OCI-LY1 (cell line): ENCODE results near the gene MYBPC3.

Experiments
- H2AFZ ChIP-seq: fragments of 200-600 bp; sonication (generic), shearing (Covaris generic); 2 replicates; pipeline ENCODE4 v1.6.0; 2014; ENCODE audit warnings: antibody characterized with exemption, mild to moderate bottlenecking, low read length
- H3F3A ChIP-seq: fragments of 200-600 bp; sonication (generic), shearing (Covaris generic); 2 replicates; pipeline ENCODE4 v1.6.0; 2014; ENCODE audit warnings: mild to moderate bottlenecking, antibody characterized with exemption, low read length, moderate library complexity; ENCODE audit not compliant: insufficient read depth
- H3K27ac ChIP-seq: fragments of 200-600 bp; sonication (generic); 2 replicates; pipeline ENCODE4 v1.5.1; 2014; ENCODE audit warnings: low read length, mixed run types, mild to moderate bottlenecking, low read depth; ENCODE audit not compliant: poor library complexity, severe bottlenecking
- H3K27me3 ChIP-seq: fragments of 200-600 bp; sonication (generic); 2 replicates; pipeline ENCODE4 v1.6.0; 2014; ENCODE audit warnings: antibody characterized with exemption, mild to moderate bottlenecking, low read length, moderate library complexity; ENCODE audit not compliant: insufficient read depth
- H3K36me3 ChIP-seq: fragments of 200-600 bp; sonication (generic); 2 replicates; pipeline ENCODE4 v1.6.1; 2014; ENCODE audit warnings: mild to moderate bottlenecking, antibody characterized with exemption, low read length, moderate library complexity, mixed read lengths; ENCODE audit not compliant: insufficient read depth
- H3K4me1 ChIP-seq: fragments of 200-600 bp; sonication (generic); 2 replicates; pipeline ENCODE4 v1.5.1; 2014; ENCODE audit warnings: mild to moderate bottlenecking, low read length, moderate library complexity; ENCODE audit not compliant: insufficient read depth, severe bottlenecking
- H3K4me2 ChIP-seq: fragments of 200-600 bp; sonication (generic), shearing (Covaris generic); 2 replicates; pipeline ENCODE4 v1.6.1; 2014; ENCODE audit warnings: low read length
- H3K4me3 ChIP-seq: fragments of 200-600 bp; sonication (generic); 2 replicates; pipeline ENCODE4 v1.5.1; 2014; ENCODE audit warnings: low read length, low read depth, mild to moderate bottlenecking, mixed read lengths; ENCODE audit not compliant: poor library complexity, severe bottlenecking
- H3K79me2 ChIP-seq: fragments of 200-600 bp; shearing (Covaris generic); 2 replicates; pipeline ENCODE4 v1.6.1; 2016; ENCODE audit warnings: mixed run types, low read length, mixed read lengths; ENCODE audit not compliant: insufficient read depth
- H3K9ac ChIP-seq: fragments of 200-600 bp; sonication (generic), shearing (Covaris generic); 2 replicates; pipeline ENCODE4 v1.6.1; 2014; ENCODE audit warnings: mild to moderate bottlenecking, low read length, mixed read lengths
- H3K9me2 ChIP-seq: fragments of 200-600 bp; sonication (generic), shearing (Covaris generic); 2 replicates; pipeline ENCODE4 v1.6.1; 2014; ENCODE audit warnings: low read depth, mild to moderate bottlenecking, low read length, mixed read lengths
- H3K9me3 ChIP-seq: fragments of 200-600 bp; shearing (Covaris generic); 2 replicates; pipeline ENCODE4 v1.6.1; 2014; ENCODE audit warnings: low read length, mixed read lengths
- H4K20me1 ChIP-seq: fragments of 200-600 bp; sonication (generic), shearing (Covaris generic); 2 replicates; pipeline ENCODE4 v1.6.0; 2016; ENCODE audit warnings: mild to moderate bottlenecking, low read length; ENCODE audit not compliant: insufficient read depth
- EZH2 ChIP-seq: fragments of 200-600 bp; sonication (generic), shearing (Covaris generic); IDR thresholded peaks from 2 replicates; pipeline ENCODE4 v1.8.0; 2017; ENCODE audit warnings: borderline replicate concordance, mixed run types, mild to moderate bottlenecking, antibody characterized with exemption, low read length, moderate library complexity, mixed read lengths
- TF ChIP-seq, protein P1 (sequence below): fragments of 200-600 bp; sonication (generic), shearing (Covaris generic); IDR thresholded peaks from 2 replicates; pipeline ENCODE4 v1.5.1; 2017; ENCODE audit warnings: mild to moderate bottlenecking, antibody characterized with exemption, low read length, moderate library complexity, mixed read lengths

MYBPC3 gene

DNA sequence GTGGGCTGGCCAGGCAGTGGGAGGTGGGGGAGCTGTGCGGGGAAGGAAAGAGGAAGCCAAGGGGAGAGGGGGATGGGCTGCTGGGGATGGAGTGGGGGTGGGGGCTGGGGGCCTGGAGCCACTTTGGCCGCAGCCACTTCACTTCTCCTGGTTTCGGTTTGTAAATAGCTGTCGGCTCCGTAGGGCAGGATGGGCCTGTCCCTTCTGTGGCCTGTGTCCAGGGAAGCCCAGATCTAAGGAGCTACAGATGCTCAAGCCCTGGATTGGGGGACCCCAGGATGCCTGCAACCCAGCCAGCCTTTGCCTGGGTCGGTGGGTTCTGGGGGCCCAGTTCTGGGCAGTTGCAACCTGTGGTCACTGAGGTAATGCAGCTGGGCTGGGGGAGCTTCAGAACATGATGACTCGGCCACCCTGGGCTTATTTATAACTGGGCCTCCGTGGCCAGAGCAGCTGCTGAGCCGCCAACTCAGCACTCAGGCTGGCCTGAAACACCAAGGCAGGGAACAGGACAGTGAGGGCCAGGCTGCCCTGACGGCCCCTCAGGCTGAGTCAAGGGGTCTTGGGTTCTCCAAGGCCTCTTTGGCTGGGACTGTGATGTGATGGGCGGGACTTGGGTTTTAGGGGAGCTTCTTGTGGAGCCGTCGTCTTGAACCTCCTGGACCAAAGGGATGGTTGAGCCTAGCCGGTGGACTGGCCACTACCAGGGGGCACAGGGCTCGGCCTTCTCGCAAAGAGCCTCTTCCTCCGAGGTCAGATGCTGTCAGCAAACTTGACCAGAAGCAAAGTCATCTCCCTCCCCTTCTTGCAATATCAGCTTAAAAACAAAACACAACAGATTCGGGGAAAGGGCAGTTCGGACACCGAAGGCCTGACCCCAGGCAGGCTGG is 40.9 kb upstream of the MYBPC3 start:
- H3K9me2 ChIP-seq, result no peaks in the 10 kb centered on the region
- H3K79me2 ChIP-seq, result no peaks in the 10 kb centered on the region
- no peaks in the 10 kb centered on the region for H3K9me3 ChIP-seq
- H3K4me3 ChIP-seq, result no peak overlapping the region
- no peak overlapping the region; the same call in 1 of the 2 replicates for H3K9ac ChIP-seq
- TF ChIP-seq, protein P1, sequence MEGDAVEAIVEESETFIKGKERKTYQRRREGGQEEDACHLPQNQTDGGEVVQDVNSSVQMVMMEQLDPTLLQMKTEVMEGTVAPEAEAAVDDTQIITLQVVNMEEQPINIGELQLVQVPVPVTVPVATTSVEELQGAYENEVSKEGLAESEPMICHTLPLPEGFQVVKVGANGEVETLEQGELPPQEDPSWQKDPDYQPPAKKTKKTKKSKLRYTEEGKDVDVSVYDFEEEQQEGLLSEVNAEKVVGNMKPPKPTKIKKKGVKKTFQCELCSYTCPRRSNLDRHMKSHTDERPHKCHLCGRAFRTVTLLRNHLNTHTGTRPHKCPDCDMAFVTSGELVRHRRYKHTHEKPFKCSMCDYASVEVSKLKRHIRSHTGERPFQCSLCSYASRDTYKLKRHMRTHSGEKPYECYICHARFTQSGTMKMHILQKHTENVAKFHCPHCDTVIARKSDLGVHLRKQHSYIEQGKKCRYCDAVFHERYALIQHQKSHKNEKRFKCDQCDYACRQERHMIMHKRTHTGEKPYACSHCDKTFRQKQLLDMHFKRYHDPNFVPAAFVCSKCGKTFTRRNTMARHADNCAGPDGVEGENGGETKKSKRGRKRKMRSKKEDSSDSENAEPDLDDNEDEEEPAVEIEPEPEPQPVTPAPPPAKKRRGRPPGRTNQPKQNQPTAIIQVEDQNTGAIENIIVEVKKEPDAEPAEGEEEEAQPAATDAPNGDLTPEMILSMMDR, result no peak
- no peak for TF ChIP-seq EZH2
- no peaks in the 10 kb centered on the region for H4K20me1 ChIP-seq
- H3K4me2 ChIP-seq, result no peak overlapping the region; the same call in 1 of the 2 replicates
- H3K4me1 ChIP-seq, result peaks cover 42% of the 10 kb centered on the region
- H2AFZ ChIP-seq, result no peak overlapping the region
- no peaks in the 10 kb centered on the region for H3F3A ChIP-seq
- no peaks in the 10 kb centered on the region for H3K27me3 ChIP-seq
- no peaks in the 10 kb centered on the region for H3K36me3 ChIP-seq
- H3K27ac ChIP-seq, result peak overlapping the region; percentile 88

DNA sequence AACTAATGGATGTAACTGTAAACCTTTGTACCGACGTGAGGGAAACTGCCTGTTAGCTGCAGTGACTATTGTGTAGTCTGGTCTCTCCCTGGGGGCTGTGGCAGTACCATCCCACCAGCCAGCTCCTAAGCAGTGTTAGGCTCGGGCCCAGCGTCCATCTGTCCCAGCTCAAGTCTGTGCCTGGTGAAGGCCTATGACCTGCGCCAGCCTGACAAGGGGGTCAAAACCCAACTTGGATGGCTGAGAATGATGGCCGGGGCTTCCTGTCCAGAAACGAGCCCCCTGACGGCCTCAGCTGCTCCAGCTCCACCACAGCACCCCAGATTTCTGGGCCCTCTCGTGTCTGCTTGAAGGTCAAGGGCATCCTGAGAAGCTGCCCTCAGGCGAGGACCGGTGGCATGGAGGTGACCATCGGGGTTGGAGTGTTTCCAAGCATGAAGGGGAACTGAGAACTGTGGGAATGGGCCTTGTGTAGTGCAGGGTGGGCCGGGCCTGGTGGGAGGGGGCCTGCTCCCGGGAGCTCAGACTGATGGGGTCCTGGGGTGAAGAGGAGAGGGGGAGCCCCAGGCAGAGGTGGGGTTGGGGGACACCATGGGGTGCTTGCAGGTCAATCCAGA is 40.2 kb upstream of the MYBPC3 start:
- Histone ChIP-seq H2AFZ (no peak overlapping the region), H3K27ac (peak overlapping the region; percentile 37), H3K9ac (no peak overlapping the region), H3K4me1 (peaks cover 36% of the 10 kb centered on the region), H3K36me3 (no peaks in the 10 kb centered on the region), H3K79me2 (no peaks in the 10 kb centered on the region), H3K9me2 (no peaks in the 10 kb centered on the region), H3K4me2 (no peak overlapping the region), H3K9me3 (no peaks in the 10 kb centered on the region), H3K27me3 (no peaks in the 10 kb centered on the region), H4K20me1 (no peaks in the 10 kb centered on the region), H3F3A (no peaks in the 10 kb centered on the region), H3K4me3 (no peak overlapping the region)
- no peak for TF ChIP-seq EZH2
- TF ChIP-seq, protein P1, result no peak

DNA sequence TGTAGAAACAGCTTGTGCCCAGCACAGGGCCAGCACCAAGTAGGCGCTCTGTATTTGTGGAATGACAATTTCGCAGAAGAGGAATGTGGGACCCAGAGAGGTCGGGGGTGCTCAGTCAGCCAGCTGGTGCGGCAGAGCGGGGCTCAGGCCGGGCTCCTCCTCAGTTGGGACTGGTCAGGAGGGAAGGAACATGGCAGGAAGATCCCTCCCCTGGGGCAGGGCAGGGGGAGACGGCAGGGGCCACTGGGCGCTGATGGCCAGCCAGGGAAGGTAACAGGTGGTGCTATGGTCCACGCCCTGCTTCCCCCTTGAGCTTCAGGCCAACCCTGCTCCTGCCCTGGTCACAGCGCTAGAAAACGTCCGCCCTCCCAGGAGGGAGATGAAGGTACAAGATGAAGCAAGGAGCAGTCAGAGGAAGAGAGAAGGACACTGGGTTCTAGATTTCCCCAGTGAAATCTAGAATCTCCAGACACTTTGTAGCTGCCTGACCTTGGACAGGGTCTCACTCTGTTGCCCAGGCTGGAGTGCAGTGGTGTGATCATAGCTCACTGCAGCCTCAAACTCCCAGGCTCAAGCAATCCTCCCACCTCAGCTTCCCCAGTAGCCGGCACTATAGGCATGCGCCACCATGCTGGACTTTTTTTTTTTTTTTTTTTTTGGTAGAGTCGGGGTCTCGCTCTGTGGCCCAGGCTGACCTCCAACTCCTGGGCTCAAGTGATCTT is 39.4 kb upstream of the MYBPC3 start:
- H4K20me1 ChIP-seq, result no peaks in the 10 kb centered on the region
- H3K9me3 ChIP-seq, result no peaks in the 10 kb centered on the region
- no peak overlapping the region for H3K27ac ChIP-seq
- no peak overlapping the region for H2AFZ ChIP-seq
- H3K9me2 ChIP-seq, result no peaks in the 10 kb centered on the region
- TF ChIP-seq, protein P1, result no peak
- no peak for TF ChIP-seq EZH2
- no peak overlapping the region for H3K4me2 ChIP-seq
- peaks cover 36% of the 10 kb centered on the region for H3K4me1 ChIP-seq
- H3K27me3 ChIP-seq, result no peaks in the 10 kb centered on the region
- no peak overlapping the region for H3K4me3 ChIP-seq
- H3F3A ChIP-seq, result no peaks in the 10 kb centered on the region
- H3K79me2 ChIP-seq, result no peaks in the 10 kb centered on the region
- no peak overlapping the region for H3K9ac ChIP-seq
- no peaks in the 10 kb centered on the region for H3K36me3 ChIP-seq
